AG08395 (cell line): Measurements from ENCODE around the gene ENC1.

ENCODE experiments used
- DNase-seq: peaks from one replicate; pipeline ENCODE4 v3.0.0; 2012; ENCODE audit warnings: mixed read lengths, low spot score

The ENC1 gene

GRCh38 chr5:74655716-74656115 lies 15.2 kb upstream of the ENC1 start:
- no peak for DNase-seq

- no peak for DNase-seq
Measured at GRCh38 chr5:74655206-74655605, 14.7 kb upstream of the ENC1 start.

- no peak for DNase-seq
Measured at GRCh38 chr5:74653991-74654390, 13.5 kb upstream of the ENC1 start.

GRCh38 chr5:74652576-74652975 lies 12.0 kb upstream of the ENC1 start:
- no peak for DNase-seq

DNA sequence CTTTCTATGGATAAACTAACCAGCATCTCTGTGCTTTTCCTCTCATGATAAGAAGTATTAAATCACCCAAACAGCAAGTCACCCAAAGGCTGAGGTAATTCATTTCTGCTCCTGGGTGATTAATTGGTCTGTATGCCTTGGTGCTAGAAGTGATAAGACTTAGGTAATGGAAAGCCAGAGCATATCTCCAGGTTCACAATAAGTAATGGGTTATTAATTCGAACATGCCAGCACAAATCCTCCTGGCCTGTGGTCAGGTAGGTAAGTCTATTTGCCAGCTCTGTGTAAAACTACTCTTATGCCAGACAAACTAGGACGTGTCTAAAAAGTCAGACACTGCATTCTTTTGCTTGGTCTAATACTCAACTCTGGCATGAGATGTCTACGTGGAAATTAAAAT lies 11.2 kb upstream of the ENC1 start:
- no peak for DNase-seq

DNA sequence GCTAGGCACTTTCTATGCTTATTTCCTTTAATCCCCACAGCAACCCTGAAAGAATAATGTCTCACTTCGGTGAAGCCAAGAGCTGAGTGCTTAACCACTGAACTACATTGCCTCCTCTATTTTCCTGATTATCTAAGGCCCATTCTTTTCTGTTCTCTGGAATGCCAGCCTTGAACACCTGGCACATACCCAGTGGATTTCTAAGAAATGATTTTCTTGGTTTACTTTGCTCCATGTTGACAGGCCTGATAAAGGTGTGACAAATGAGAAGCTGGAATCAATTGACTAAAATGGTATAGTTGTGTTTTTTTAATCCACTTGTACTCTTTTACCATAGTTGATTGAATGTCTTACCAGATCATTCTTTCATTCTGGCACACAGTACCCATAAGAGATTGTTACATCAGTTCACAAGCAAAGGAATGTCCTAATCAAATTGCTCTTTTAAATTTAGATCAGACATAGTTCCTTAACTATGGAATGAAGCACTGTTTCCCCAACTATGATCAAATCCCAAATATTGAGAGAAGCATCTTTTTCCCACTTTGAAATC lies 9.0 kb upstream of the ENC1 start:
- DNase-seq = no peak

GRCh38 chr5:74648835-74649293 lies 8.3 kb upstream of the ENC1 start:
- peak; percentile 80 for DNase-seq

DNA sequence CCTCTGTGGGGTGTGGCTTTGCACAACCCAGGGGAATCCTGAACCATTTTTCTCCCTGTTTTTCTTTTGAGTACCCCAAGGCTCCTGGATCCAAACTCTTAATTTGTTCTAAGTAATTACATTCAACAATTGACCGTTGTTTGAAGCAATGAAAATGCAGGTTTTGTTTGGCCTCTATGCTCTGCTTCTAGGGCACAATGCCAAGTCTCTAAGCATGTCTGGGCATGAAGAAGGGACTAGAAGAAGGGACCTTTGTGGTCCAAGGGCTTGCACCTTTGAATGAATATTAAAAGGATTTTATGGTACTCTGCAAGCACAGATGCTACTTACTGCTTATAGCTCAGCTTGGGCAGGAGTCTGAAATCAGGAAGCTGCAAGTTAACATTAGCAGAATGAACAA lies 6.6 kb upstream of the ENC1 start:
- no peak for DNase-seq

DNA sequence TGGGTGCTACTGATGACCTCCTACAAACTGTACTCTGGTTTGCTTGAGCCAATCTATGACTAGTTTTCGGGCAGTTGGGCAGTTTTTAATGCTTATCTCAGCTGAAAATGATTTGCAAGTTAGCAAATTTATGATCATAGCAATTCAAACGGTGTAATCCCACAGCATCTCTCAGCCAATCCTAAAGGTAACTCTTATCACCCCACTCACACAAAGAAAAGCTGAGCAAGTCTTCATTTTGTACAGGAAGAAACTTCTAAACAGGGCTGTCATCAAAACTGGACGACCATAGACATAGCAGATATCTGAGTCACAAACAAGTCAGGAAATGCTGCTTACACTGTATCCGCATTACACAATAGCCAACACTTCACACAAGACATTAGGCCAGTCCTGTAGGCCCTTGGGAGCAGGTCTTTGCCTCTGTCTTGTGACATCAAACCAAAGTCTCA lies 2.6 kb upstream of the ENC1 start:
- peak; percentile 84 for DNase-seq

- no peak for DNase-seq
Measured at GRCh38 chr5:74642543-74642863, 2.0 kb upstream of the ENC1 start.

GRCh38 chr5:74641735-74642542 lies 1.4 kb upstream of the ENC1 start:
- peak; percentile 47 for DNase-seq

DNA sequence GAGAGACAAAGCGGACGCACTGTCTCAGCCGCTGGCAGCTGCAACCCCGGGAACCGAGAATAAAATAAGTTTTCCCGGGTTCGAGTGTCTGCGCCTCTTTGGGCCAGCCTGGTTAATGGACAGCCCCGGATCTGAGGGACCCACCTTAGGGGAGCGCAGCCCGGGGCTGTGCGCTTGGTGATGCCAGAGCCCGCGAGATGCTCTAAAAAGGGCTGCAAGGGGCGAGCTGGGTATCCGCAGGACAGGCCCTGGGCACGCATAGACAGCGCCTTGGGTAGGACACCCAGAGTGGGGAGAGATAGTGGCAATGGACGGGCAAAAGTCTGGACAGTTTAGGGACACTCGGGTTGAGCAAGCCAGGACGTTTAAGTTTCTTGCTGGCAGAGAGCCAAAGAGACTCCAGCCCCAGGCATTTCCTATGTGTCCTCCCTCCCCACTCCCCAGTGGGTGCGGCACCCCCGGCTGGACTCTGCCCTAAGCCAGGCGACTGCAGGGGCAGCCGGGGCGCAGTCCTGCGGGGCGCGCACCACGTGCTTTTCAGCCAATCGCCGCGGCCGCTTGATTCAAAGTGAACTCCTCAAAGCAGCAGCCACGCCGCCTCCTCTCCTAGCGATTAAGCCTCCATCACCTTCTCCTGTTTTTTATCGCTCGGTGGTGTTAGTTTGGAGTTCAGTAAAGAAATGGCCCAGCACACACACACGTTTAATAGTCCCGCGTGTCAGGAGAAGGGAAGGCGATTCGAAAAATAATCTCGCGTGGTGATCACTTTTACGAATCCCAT lies 616 bp upstream of the ENC1 start:
- DNase-seq = peak; percentile 55

DNA sequence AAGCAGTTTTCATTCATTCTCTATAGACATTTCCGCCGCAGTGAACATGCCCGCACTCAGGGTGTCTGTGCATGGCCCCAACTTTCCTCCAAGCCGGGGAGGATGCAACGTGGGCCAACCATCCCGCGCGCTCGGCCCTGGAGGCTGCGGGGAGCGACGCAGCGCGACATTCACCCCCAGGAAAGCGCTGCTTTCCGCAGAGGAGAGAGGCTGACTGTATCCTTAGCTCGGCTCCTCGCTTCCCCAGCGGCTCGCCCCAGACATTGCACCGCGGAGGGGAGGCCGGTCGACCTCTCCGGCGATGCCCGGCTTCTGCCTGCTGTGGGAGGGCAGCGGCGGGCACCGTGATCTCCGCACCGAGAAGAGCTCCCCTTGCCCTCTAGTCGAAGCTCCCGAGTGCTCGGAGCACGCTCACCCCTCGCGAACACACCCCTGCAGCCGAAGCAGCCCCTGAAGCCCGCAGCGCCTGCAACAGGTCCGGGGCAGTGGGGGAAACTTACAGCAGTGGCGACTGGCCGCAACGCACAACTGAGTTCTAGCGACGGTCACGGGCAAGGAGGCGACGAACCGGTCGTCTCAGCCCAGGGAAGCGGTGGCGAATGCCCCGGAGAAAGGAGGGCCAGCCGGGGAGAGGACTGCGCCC lies 600 bp downstream of the ENC1 start:
- DNase-seq = peak; percentile 29

- DNase-seq = no peak
Measured at GRCh38 chr5:74638970-74639806, 1.3 kb downstream of the ENC1 start.

GRCh38 chr5:74638544-74638969 lies 2.0 kb downstream of the ENC1 start:
- no peak for DNase-seq

GRCh38 chr5:74636552-74636951 lies 4.0 kb downstream of the ENC1 start:
- DNase-seq = no peak

DNA sequence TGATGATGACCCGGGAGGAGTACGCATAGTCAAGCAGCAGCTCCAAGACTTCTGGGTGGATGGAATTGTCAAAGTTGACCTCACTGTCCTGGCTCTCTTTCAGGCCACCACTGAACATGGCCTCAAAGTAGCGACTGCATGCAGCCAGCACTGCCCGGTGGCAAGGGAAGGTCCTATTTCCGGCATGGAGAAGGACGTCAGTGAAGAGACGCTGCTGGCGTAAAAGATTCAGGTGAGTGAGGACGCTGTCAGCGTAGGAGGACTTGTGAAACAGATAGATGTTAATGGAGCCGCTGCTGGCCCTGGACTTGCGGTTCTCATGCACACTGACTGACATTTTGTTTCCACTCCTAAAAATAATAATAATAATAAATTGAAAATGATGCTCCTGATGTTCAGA lies 4.4 kb downstream of the ENC1 start:
- DNase-seq = no peak

GRCh38 chr5:74634611-74635286 lies 5.8 kb downstream of the ENC1 start:
- DNase-seq = no peak

DNA sequence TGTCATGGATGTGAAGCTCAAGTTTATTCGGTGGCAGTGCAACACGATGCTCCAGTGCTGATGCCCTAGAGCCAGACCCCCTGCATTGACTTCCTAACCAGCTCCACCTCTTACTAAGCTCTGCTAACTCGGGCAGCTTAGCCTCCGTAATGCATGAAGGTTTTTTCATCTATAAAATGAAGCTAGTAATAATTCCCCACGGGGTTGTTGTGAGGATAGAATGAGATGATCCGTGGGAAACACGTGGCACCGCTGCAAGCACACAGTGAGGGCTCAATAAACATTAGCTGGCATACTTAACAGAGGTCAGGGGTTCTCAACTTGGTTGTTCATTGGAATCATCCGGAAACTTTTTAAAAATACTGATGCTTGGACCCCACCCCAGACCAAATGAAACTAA lies 6.8 kb downstream of the ENC1 start:
- DNase-seq = no peak

GRCh38 chr5:74632947-74633356 lies 7.6 kb downstream of the ENC1 start:
- no peak for DNase-seq
